Inflammatory macrophage treated with lipopolysaccharide for 4 hours (primary cell): Measurements from ENCODE around the gene MCU.
A peak's percentile ranks its signal among the peaks of the same experiment; 100 is the strongest.

Experiments used
- DNase-seq: peaks from one replicate; pipeline ENCODE4 v3.0.0-alpha.2; 2020

The MCU gene

DNA sequence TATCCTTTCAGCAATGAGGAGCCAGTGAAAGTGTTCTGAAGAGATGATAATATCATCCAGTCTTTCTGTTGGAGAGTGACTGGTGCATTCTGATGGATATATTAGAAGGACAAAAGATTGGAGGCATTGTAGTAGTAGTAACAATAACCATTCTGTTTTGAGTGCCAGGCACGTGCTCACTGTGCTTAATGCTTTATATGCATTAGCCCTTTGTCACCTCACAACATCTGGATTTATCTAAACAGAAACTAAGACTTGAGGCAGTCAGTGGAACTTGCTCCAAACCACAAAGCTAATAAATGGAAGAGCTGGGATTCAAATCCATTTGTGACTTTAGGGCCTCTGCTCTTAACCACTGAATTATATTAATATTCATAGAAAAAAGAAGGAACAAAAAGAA is 117.1 kb downstream of the MCU start:
- no peak for DNase-seq

DNA sequence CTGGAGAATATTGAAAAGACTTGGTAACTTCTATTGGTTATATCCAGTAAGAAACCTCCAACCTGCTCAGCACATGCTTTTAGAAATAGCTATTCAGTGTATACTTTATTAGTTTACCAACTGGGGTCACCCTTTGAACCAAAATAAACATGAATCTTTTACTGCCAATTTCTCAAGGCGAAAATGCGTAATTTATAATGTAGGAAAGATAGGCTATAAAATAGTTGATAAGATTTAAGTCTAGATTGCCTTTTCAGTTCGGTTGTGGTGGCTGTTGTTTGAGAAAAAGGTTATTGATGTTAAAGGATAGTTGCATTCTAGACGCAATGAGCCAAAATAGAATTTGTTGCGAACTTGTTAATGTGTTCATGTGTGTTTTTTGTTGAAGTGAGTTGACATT is 119.0 kb downstream of the MCU start:
- no peak for DNase-seq

DNA sequence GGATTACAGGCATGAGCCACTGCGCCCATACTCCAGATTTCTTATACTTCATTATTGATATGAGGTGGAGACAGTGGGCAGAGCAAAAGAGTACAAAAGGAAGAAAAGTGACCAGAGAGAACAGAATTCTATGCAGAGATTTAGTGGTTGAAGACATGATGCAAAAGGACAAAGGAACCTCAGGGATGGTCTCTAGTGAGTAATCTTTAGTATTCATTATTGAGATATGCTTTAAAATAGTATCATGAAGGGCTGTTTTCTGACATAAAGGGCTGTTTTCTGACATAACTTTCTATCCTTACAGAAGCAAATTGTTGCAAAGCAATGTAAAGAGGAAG is 120.4 kb downstream of the MCU start:
- DNase-seq = peak; percentile 69

DNA sequence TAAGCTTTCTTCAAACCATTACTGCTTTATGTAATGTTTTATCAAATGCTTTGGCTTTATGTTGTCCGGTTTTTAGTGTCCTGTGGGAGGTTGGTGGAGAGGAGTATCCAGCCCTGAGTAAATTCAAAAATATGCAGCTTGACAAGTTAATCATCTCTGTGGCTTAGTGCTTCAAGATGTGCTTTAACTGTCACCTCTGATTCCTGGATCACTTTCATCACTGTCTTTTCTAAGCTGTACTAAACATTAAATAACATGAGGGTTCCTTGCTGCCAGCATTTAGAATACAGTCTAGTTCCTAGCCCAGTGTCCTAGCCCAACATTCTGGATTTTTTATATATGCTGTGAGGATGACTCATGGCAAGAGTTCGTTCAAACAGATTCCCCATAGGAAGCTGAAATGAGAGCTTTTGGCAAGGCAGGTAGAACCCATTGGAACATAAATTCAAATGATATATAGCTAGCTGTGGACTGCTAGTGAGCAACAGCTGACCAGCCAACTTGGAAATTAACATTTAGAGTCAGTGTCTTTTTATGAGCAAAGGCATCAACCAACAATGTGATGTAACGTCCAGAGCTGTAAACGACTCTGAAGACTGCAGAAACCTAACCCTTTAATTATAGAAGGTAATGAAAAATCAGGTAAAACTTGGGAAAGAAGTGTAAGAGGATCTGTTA is 120.9 kb downstream of the MCU start:
- DNase-seq = no peak

DNA sequence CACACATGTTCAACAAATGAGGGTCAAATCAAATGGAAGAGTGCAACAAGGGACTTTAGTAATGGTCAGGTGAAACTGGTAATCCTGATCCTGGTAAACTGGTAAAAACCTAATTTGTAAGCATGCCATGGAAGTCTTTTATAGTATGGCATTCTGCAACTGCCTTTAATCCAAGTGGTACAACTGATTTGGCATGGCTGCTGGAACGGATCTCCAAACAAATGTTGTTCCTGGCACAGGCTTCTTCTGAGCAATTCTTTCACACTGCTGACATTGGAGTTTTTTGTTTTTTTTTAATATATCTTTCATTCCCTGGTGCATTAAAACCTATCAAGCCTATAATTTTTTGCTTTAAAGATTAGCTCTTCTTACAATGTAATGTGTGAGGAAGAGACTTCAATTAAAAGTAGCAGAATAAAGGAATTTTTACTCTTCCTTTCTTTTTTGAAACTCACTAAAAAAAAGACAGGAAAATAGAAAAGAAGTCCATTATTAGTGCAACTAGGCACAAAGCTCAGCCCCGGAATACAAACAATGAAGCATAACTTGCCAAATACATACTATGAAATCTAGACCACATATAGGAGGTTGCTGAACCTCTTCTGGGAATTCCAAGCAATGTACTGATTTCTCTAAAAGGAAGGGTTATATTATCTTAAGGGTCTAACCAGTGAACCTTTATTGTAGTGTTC is 122.3 kb downstream of the MCU start:
- DNase-seq = no peak

DNA sequence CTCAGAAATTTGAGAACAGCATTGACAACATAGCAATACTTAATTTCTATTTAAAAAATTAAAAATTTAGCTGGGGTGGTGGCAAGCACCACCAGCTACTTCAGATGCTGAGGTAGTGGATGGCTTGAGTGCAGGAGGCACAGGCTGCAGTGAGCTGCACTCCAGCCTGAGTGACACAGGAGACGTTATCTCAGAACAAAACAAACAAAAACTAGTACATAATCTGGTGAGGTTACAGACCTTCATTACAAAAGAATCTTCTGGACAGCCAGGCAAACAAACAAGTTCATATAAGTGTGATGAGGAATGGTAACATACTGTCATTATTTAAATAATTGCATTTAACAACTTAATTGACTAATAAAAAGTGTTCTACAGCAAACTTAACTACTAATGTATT is 124.6 kb downstream of the MCU start:
- DNase-seq = no peak

DNA sequence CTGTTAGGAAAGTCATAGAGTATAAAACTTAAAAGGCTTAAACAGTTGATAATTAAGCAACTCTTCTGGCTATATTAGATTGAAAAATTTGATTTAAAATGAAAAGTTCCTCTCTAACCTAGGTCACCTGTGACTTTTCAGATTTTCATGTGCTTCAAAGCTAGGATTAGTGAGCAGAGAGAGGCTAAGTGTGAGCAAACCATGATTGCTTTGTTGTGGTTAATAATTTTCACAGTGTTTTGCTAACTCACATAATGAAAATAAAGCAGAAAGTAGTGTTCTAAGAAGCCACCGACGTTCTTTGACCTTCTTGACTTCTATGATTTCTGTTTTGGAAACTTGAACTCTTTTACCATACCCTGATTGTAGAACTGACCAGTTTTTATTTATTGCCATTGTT is 126.1 kb downstream of the MCU start:
- no peak for DNase-seq

DNA sequence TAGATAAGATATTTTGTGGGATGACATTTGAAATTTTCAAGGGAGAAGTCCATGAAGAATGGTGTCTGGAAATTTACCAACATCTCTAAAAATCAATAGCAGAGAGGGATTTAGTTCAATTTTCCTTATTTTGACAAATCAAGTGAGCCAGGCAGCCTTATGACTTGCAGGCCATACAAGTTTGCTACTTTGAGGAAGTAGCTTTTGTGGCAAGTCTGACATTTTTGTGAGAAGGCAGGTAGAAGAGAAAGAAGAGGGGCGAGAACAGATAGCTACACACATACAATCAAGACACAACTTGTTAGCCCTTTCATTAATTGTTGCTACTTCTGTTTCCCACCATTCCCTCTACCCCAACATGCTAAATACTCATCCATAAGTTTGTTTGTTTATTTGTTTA is 127.1 kb downstream of the MCU start:
- DNase-seq = peak; percentile 17

DNA sequence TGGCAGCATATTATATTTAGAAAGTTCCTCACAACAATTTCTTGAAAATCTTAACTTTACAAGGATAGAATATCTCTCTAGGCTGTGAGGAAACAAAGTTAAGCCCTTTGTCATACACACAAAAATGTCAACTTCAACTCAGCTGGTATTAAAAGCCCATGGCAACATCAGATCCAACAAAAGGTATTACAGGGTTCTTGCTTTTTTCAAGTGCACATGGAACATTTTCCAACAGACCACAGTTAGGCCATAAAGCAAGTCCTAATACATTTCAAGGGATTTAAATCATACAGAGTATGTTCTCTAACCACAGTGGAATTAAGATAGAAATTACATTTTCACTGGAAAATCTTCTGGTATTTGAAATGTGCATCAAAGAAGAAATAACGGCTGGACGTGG is 129.7 kb downstream of the MCU start:
- no peak for DNase-seq

DNA sequence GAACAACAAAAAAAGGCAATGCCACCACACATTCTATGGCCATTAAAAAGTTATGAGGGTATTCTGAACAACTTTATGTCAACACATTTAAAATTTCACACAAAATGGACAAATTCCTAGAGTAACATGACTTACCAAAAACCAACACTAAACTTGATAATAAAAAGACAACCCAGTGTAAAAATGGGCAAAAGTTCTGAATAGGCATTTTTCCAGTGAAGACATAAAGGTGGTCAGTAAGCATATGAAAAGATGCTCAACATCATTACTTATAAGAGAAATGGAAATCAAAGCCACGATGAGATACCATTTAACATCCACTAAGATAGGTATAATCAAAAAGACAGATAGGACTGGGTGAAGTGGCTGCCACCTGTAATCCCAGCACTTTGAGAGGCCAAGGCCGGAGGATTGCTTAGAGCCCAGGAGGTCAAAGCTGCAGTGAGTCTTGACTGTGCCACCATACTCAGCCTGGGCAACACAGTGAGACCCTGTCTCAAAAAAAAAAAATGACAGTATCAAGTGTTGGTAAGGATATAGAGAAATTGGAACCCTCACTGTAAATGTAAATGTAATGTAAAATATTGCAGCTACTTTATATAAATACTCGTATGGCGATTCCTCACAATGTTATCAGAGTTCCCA is 130.5 kb downstream of the MCU start:
- DNase-seq = no peak

DNA sequence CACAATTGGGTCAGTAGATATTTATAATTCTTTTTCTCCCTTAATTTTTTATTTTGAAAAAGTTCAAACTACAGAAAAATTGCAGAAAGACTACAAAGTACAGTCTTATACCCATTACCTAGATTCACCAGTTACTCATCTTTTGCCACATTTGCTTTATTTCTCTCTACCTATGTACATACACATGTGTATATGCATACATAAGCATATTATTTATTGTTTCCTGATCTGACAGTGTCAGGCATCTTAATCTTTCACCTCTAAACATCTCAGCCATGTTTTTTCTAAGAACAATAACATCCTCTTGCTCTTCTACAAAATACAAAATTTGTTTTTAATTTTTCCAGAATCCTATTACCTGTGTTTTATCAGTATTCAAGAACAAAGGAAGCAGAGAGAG is 133.2 kb downstream of the MCU start:
- DNase-seq = no peak

DNA sequence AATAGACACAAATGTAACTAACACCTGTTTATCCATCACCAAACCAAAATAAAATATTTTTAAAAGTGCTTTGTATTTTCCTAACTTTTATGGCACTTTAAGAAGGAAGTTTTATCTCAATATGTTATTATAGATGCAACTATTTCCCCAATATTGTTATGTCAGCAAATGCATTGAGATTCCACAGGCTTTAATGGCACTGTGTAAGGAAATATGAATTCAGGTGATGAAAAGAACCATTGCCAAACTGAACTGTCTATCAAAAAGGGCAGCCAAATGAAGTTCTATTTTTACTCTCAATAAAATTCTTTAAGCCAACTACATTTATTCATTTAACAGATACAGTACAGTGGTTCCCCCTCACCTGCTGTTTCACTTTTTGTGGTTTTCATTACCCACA is 134.4 kb downstream of the MCU start:
- DNase-seq = no peak

DNA sequence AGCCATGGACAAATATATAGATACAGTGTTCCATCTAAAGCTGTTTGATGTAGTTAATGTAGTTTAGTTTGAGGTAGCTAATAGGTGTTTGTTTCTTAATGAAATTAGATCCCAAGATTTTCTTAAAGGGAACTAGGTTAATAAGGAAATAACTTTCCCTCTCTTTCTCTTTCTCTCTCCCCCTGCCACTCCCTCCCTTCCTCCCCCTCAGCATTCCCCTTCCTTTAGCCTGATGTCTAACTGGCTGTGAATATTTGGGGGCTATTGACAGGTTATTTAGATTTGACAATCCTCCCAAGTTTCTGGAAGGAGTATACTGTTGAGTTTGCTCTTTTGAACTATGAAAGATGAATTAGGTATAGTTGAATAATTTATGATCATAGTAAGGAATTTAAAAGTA is 136.4 kb downstream of the MCU start:
- no peak for DNase-seq

DNA sequence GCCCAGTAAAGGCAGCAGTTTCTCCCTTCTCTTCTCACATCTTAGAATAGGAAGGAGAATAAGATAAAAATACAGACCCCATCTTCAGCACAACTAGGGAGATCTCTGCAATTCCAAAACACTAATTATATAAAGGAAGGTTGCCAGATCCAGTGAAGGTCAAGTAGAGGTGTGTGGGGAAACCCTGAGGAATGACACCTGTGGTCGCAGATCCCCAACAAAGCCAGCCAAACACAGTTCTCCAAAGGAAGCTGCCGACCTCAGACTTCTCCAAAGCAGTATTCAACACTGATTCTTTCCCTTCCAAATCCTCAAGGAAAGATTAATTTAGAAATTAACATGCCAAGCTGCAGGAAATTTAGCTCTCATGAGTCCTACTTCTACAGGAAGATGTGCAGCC is 138.7 kb downstream of the MCU start:
- DNase-seq = no peak

DNA sequence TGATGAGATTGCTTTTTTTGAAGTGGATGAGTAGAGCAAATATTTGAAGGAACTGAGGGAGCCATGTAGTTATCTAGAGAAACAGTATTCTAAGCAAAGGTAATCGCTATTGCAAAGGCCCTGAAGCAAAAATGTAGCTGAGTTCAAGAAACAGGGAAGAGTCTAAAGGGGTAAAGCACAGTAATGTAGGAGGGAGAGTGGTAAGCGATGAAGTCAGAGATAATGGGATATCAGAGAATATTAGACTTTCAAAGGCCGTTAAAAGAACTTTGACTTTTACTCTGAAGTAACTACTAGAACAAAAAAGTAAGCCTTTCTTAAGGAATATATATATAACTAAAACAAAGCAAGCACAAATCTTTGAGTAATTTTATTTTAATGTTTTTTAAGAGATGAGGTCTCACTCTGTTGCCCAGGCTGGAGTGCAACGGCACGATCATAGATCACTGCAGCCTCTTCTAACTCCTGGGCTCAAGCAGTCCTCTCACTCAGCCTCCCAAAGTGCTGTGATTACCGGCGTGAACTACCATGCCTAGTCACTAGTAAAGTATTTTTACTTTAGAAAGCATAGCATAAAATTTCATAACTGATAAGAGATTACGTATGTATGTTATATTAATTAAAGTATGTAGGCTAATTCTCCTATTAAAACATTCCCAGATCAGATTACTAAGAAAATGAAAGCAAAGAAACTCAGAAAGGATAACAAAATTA is 139.9 kb downstream of the MCU start:
- no peak for DNase-seq

DNA sequence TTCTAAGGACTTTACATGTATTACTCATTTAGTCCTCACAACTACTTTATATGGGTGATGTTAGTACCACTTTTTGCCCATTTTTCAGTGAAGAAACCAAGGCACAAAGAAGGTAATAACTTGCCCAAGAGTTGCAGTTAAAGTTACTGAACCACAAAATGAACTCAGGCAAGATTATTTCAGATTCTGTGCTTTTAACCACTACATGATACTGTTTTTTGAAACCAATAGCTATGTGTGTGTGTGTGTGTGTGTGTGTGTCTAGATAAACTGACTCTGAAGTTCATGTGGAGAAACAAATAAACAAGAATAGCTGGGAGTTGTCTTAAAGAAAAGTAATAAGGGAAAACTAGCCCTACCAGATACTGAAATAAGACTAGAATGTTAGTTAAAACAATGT is 140.8 kb downstream of the MCU start:
- no peak for DNase-seq

DNA sequence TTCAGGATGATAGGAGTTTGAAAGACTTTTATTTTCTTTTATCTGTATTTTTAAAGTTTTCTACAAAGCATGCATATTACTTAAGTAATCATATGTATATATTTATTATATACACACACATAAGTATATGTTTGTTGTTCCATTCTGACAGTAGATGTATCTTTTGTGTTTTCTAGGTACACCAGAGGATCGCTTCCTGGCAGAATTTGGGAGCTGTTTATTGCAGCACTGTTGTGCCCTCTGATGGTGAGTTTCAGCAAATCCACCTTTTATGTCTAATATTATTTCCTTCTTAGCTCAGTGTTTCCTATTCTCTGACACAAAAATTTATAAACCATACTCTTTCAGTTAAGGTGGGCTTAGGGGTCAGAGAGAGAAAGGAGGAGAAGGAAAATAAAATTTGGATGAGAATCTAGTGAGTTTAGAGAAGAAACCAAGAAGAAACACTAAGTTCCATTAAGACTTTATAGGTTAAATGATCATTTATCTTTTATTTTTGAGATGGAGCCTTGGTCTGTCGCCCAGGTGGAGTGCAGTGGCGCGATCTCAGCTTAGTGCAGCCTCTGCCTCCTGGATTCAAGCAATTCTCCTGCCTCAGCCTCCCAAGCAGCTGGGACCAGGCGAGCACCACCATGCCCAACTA is 142.4 kb downstream of the MCU start:
- peak; percentile 48 for DNase-seq

DNA sequence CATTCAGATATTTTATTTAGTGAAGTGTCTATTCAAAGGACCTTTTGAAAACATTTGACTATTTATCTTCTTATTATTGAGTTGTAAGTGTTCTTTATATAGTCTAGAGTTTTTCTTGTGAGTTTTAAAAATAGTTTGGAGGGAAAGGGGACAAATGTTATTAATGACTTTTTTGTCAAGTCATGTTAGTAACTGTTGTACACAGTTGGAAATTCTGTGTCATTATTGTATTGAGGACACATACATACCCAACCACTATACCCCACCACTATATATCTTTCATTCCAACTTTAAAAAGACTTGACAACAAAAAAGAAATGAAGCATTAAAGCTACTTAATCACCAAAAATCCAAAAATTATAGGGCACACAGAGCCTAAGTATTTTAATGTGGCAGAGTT is 148.4 kb downstream of the MCU start:
- DNase-seq = no peak

DNA sequence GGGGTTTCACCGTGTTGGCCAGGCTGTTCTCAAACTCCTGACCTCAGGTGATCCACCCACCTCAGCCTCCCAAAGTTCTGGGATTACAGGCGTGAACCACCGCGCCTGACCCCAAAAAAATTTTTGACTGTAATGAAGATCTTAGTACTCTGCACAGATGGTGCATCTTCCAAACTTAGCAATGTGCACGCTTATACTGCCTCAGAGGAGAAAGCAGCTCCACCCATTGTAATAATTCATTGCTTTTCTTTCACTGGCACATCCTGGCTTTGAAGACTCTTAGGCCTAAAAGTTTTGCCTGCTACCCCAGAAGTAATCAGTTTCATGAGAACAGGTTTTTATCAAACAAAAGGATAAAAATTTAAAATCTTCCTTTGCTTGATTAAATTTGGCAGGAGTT is 149.5 kb downstream of the MCU start:
- DNase-seq = no peak

DNA sequence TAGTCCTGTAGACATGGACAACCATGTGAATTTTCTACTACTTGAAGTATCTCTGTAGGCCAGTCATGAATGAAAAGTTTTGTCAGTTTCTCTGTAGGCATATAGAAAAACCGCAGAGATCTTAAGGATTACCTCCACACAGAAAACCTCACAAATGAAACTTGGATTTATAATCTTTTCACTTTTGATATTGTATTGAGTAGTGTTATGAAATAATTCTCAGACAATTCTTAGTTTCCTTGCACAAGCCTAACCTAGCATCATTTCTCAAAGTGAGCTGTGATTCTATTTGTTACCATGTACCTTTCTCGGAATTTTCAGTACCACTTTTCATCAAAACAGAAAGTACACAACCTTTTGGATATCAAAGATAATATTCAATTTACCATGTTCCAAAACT is 150.2 kb downstream of the MCU start:
- DNase-seq = no peak

DNA sequence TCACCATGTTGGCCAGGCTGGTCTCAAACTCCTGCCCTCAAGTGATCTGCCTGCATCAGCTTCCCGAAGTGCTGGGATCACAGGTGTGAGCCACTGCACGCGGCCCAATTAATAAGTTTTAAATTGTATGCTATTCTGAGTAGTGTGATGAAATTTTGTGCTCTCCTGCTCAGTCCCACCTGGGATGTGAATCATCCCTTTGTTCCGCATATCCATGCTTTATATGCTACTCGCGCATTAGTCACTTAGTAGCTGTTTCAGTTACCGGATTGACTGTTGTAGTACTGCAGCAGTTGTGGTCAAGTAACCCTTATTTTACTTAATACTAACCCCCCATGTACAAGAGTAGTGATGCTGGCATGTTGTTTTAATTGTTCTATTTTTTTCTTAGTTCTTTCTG is 154.3 kb downstream of the MCU start:
- no peak for DNase-seq

DNA sequence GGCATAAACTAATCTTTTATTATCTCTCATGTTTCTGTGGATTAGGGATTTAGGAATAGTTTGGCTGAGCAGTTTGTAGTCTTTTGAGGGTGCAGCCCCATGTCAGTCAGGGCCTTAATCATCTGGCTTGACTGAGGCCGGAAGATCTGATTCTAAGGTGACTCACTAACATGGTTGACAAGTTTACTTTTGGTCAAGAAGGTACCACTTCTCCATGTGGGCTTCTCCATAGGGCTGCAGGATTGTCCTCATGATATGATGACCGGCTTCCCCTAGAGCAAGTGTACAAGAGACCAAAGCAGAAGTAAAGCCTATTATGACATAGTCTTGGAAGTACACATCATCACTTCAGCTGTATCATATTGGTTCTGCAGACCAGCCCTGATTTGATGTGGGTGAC is 155.7 kb downstream of the MCU start:
- peak; percentile 97 for DNase-seq

DNA sequence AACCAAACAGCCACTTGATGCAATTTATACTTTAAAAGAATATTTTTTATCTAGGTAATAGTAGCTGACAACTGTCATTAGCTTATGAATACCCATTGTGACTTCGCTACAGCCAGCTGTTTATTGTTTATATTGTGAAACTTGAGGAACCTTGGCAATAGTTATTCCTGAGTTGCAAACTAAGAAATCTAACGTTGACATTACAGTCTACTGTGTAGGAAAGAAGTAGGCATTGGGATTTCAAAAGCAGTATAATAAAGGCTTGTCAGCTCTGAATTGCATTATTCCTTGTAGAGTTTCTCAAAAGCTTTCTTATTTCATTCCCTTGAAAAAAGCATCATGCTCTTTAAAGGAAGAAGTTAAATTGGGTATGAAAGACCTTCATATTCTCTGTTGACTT is 158.9 kb downstream of the MCU start:
- peak; percentile 83 for DNase-seq

DNA sequence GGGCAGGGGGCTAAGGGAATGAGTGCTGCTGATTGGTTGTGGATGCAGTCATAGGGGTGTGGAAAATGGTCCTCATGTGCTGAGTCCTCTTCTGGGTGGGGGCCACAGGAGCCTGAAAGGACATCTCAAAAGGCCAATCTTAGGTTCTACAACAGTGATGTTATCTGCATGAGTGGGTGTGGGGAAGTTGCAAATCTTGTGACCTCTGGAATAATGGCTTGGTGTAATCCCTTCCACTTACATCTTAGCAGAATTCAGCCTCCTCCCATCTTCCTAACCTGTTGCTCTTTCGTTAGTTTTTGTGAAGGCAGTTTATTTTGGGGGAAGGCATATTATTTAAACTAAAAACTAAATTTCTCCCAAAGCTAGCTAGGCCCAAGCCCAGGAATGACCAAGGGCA is 159.6 kb downstream of the MCU start:
- peak; percentile 79 for DNase-seq
